Measurements from ENCODE around the gene SLC22A1.
"Not testable (repeated sequence)": the region's sequence is repeated elsewhere in the genome, so short reads cannot be mapped to it uniquely, and the experiment has no call there.

The SLC22A1 gene

DNA sequence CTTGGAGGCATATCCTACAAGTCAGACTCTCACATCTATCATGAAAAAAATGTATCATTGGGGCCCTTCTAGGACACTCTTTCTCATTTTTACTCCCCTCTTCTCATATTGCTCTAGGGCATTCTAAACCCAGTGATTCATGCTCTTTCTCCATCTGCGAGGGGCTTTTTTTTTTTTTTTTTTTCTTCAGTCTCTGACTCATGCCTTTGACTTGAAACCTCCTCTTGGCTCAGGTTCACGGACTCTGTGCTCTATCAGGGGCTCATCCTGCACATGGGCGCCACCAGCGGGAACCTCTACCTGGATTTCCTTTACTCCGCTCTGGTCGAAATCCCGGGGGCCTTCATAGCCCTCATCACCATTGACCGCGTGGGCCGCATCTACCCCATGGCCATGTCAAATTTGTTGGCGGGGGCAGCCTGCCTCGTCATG is 17.8 kb downstream of the SLC22A1 start:
- no peak for DNase-seq

- not testable (repeated sequence) for DNase-seq
These were observed 18.9 kb downstream of the SLC22A1 start for GRCh38 chr6:160140493-160140892.

DNA sequence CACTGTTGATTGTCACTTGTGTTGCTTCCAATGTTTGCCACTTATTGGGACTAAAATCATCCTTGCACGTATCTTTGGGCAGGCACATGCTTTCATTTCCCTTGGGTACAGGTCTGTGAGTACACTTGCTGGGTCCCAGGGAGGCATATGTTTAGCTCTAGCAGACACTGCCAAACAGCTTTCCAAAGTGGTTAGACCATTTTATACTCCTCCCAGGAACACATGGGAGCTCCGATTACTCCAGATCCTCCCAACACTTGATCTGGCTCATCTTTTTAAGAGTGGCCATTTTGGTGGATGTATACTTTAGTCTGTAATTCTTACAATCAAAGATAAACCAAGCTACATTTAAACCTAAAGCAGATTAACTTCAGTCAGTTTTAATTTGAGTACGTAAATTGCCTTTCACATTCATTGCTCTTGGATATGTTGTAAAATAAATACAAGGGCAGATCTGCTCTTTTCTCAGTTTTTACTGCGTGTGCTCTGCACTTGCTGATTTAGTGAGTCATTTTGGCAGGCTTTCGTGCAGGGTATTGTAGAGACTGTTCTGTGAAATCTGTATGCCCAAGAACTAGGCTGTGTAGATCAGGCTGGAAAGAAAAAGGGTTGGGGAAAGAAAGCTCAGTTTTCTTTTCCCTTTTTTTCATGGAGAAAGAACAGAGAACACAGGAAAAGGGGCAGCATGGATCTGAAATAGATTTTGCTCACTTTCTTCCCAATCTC is 19.5 kb downstream of the SLC22A1 start:
- DNase-seq = no peak

- DNase-seq = no peak
These were observed 20.6 kb downstream of the SLC22A1 start for GRCh38 chr6:160142115-160142715.

GRCh38 chr6:160146454-160147145 is 25.0 kb downstream of the SLC22A1 start:
- no peak for DNase-seq

DNA sequence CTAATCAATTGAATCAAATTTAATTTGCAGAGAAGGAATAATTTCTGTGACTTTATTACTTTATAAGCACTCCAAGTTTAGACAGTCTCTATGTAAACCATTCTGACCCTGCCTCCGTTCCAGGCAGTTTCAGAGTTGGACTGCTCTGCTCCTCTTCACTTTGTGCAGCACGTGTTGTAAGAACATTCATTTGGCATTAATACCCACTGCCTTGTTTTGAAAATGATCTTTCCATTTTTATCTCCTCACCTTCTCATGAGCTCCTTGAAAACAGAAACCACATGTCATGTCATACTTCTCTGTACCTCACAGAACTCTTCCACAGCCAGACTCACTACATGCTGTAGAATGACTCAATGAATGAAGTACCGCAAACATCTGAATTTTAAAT is 25.5 kb downstream of the SLC22A1 start:
- DNase-seq = no peak

- DNase-seq = no peak
These were observed 32.9 kb downstream of the SLC22A1 start for GRCh38 chr6:160154471-160154870.

- no peak for DNase-seq
These were observed 35.2 kb downstream of the SLC22A1 start for GRCh38 chr6:160156842-160157241.

- no peak for DNase-seq
These were observed 38.8 kb downstream of the SLC22A1 start for GRCh38 chr6:160160450-160160849.

- no peak for DNase-seq
These were observed 39.5 kb downstream of the SLC22A1 start for GRCh38 chr6:160160929-160161646.

- no peak for DNase-seq
These were observed 40.0 kb downstream of the SLC22A1 start for GRCh38 chr6:160161647-160161986.

DNA sequence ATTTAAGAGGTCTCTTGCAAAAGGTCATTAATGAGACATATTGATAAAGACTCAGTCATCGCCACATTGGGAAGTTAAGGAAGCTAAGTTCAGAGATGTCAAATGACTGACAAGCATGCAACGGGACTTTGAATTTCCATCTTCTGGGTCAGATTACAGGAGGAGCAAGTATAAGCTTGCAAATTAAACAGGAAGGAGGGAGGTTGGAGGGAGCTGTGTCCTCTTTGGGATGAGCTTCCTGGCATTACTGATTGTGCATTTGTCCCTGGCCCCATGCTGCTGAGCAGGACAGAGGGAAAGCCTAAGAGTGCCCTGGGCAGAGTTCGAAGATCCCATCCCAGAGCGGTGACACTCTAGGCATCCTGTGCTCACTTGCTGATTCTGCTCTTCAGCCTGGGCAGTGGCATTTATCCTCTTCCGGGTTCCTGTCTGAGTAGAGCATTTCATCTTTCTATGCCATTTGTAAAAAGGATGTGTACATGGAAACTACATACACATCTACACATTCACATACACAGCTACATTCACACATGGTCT is 40.5 kb downstream of the SLC22A1 start:
- DNase-seq = no peak

- no peak for DNase-seq
These were observed 41.8 kb downstream of the SLC22A1 start for GRCh38 chr6:160163425-160163824.

DNA sequence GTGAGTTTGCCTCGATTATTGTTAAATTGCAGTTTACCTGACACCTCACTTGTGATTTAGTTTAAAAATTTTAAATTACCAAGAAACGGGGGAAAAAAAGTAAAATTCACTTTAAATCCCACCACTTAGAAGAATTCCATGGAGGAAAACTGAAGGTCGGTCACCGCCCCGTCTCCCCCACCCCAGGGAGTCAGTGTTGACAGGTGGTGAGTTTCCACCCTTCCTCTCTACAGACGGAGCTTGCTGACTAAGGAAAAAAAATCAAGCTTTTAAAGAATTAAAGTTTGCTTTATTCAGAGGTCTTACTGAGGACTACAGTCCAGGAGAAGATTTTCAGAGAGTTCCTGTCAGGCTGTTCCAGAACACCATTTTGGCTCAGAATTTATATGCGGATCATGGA is 42.3 kb downstream of the SLC22A1 start:
- no peak for DNase-seq

GRCh38 chr6:160165928-160166327 is 44.3 kb downstream of the SLC22A1 start:
- DNase-seq = not testable (repeated sequence)

DNA sequence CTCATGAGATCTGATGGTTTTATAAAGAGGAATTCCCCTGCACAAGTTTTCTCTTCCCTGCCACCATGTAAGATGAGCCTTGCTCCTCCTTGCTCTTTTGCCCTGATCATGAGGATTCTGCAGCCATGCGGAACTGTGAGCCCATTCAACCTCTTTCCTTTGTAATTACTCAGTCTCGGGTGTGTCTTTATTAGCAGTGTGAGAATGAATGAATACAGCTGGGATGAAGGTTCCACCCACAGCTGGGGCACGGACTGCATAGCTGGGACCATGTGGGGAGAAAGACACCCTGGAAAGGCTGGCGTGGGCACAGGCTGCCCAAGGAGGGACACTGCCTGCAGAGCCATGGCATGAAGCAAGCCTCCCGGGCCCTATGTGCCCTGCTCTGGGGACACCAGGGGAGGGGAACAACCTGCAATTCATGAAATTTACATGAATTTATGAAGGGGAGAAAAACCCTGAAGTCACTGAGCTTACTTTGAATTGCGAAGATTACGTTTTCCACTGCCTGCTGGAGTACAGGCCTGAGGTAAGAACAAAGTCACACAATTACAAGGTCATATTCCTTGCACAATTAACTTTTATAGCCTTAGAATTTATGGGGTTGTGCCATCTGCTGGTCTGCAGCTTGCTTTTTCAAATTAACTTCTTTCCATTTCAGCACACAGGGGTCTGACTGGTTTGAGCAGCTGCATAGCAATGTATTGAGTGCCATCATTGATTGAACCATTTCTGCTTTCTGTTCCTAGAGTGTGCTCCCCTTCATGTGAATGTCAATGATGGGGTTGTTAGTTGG is 46.2 kb downstream of the SLC22A1 start:
- DNase-seq = no peak

DNA sequence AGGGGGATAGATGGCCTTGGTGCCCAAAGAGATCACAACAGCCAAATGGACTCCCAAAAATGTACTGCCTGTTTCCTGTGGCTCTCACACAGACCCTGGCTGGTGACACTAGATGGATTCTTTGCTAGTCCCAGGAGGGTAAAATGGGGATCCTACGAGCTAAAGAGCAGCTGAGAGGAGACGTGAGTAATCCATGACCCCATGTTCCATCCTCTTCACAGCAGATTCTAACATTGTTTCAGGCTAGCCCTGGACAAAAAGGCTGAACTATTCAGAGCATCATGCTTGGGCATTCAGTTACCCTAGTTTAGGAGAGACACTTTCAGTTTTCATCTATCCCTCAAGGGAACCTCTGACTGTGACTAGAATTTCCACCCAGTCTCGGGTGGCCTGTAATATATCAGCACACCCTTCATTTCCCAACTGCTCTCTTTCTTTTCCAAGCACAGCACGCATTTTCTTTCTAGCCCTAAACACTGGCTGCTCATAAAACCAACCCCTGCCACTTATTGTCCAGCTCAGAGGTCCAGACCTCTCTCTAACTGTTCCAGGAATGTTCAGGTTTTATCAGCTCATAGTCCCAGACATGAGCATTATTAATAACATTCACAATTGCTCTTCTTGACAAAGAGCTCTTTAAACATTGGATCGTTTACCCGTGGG is 48.5 kb downstream of the SLC22A1 start:
- DNase-seq = no peak

- DNase-seq = no peak
These were observed 51.1 kb downstream of the SLC22A1 start for GRCh38 chr6:160172704-160173103.

DNA sequence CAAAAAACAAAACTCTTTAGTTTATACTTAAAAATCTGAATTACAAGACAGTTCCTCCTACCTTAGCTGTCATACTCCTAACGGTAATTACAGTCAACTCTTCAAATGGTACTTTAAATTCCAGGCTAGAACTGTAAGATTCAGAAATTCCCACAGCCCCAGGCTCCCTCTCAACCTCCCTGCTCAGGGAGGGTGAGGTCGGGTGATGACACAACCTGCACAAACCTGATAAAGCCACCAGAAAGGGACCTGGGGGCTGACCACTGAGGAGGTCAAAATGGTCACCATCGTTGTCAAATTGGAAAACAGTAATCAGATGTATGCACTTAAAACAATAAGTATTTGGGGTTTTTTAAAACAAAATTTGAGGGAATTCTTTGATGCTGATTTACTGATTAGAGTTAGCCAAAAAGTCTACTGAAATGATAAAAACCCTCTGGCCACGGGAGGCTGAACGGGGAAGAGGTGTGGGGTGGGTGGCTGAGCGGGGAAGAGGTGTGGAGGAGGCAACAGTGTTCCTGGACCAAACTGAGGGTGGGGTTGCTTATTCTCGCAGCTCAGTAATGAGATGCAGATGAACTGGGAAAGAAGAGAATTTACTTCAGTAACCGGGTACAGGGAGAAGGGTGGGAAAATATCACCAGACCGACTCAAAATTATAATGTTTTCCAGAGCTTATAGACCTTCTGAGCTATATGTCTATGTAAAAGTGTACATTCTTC is 52.4 kb downstream of the SLC22A1 start:
- no peak for DNase-seq

- no peak for DNase-seq
These were observed 53.1 kb downstream of the SLC22A1 start for GRCh38 chr6:160174681-160175080.

GRCh38 chr6:160177220-160177619 is 55.6 kb downstream of the SLC22A1 start:
- no peak for DNase-seq

All from KG1 (cell line).